H7 (cell line): ENCODE results near the gene HHEX. TPM values are rescaled to one million over a fixed set of nuclear protein-coding genes. Genes with fewer than 3 reads are reported as not detected.
"Not testable (repeated sequence)": the region's sequence is repeated elsewhere in the genome, so short reads cannot be mapped to it uniquely, and the experiment has no call there.

ENCODE experiments used
- DNase-seq: peaks from one replicate; pipeline ENCODE4 v3.0.0; 2012
- H3K27me3 ChIP-seq: 2 replicates; pipeline ENCODE4 v1.6.0; 2011; ENCODE audit warnings: mild to moderate bottlenecking, low read length; ENCODE audit not compliant: control insufficient read depth, insufficient read depth
- H3K36me3 ChIP-seq: replicated peaks from 2 replicates; pipeline ENCODE4 v1.5.1; 2011; ENCODE audit warnings: low read length; ENCODE audit not compliant: control insufficient read depth, insufficient read depth
- H3K4me3 ChIP-seq: 2 replicates; pipeline ENCODE4 v1.5.1; 2011; ENCODE audit warnings: low read depth, mild to moderate bottlenecking, control low read depth, low read length, moderate library complexity; ENCODE audit not compliant: insufficient read depth
- total RNA-seq: library from RNA; depleted of rRNA; stranded (reverse); fragments of >200 nt; shearing (Covaris generic); gene quantifications from 2 replicates; pipeline ENCODE4 v1.2.3, GENCODE V29; 2014; rRNA removed

Gene HHEX
- 7.0 and 7.2 TPM in 2 replicates for total RNA-seq

- DNase-seq = peak; percentile 93
- H3K27me3 ChIP-seq = peaks cover 70% of the 10 kb centered on the region
- H3K36me3 ChIP-seq = no peaks in the 10 kb centered on the region
- peak within 1 kb of the TSS; percentile 57 for H3K4me3 ChIP-seq
Measured at GRCh38 chr10:92689663-92690210, at the start of gene HHEX. TSS of gene HHEX (plus strand) at chr10:92689955. CDS start at chr10:92689987, 32 bp downstream.

GRCh38 chr10:92640107-92640506 is 49.6 kb upstream of the HHEX start:
- no peaks in the 10 kb centered on the region for H3K27me3 ChIP-seq
- H3K36me3 ChIP-seq = peaks cover 9% of the 10 kb centered on the region
- H3K4me3 ChIP-seq = no peak overlapping the region
- no peak for DNase-seq

GRCh38 chr10:92641492-92641891 is 48.3 kb upstream of the HHEX start:
- Histone ChIP-seq H3K4me3 (no peak overlapping the region), H3K27me3 (no peaks in the 10 kb centered on the region), H3K36me3 (peaks cover 8% of the 10 kb centered on the region)
- DNase-seq = no peak

GRCh38 chr10:92644921-92645320 is 44.8 kb upstream of the HHEX start:
- H3K36me3 ChIP-seq = peaks cover 11% of the 10 kb centered on the region
- no peaks in the 10 kb centered on the region for H3K27me3 ChIP-seq
- no peak for DNase-seq
- H3K4me3 ChIP-seq = no peak overlapping the region

DNA sequence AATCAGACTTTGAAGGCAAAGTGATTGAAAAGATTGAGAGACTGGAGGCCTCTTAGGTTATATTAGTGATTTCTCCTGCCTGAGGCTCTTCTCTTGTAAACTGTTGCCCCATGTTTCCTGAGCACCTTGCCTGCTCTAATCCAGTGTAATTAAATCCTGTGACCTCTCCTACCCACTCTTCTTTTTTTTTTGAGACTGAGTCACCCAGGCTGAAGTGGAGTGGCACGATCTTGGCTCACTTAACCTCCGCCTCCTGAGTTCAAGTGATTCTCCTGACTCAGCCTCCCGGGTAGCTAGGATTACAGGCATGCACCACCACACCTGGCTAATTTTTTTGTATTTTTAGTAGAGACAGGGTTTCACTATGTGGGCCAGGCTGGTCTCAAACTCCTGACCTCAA is 38.9 kb upstream of the HHEX start:
- H3K36me3 ChIP-seq = peaks cover 17% of the 10 kb centered on the region
- H3K4me3 ChIP-seq, H3K27me3 ChIP-seq, DNase-seq: not testable (repeated sequence)

DNA sequence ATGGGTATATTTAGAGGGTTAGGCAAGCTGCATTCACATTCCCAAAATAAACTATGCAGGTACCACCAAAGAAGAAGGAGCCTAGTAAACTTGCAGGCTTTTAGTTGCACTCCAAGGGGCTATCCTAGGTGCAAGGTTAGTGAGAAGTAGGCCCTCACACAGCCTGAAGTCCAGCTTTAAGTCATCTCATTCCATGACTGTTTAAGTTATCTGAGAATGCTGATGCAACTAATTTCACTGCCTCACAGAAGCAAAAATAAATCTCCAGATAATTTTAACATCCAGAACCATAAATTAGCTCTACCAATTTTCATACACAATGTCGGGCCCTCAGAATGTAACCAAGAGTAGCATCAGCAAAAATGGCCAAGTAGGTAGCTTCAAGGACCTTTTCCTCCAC is 34.3 kb upstream of the HHEX start:
- H3K36me3 ChIP-seq = peaks cover 8% of the 10 kb centered on the region
- DNase-seq = no peak
- H3K27me3 ChIP-seq = no peaks in the 10 kb centered on the region
- no peak overlapping the region for H3K4me3 ChIP-seq

GRCh38 chr10:92656266-92656961 is 33.3 kb upstream of the HHEX start:
- DNase-seq = no peak
- no peak overlapping the region for H3K4me3 ChIP-seq
- H3K27me3 ChIP-seq = no peaks in the 10 kb centered on the region
- peaks cover 4% of the 10 kb centered on the region for H3K36me3 ChIP-seq

DNA sequence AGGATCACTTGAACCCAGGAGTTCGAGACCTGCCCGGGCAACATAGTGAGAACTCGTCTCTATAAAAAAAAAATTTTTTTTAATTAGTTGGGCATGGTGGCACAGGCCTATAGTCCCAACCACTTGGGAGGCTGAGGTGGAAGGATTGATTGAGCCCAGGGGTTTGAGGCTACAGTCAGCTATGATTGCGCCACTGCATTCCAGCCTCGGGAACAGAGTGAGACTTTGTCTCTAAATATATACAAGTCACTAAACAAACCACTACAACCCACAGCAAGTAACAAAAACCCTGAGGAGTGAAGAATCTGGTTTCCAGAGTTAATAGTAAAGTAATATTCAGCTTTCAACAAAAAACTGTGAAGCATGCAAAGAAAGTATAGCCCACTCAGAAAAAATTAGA is 32.7 kb upstream of the HHEX start:
- Histone ChIP-seq H3K27me3 (no peaks in the 10 kb centered on the region), H3K36me3 (peaks cover 2% of the 10 kb centered on the region), H3K4me3 (no peak overlapping the region)
- DNase-seq = no peak

- Histone ChIP-seq H3K27me3 (no peaks in the 10 kb centered on the region), H3K4me3 (no peak overlapping the region), H3K36me3 (no peaks in the 10 kb centered on the region)
- DNase-seq = no peak
Measured at GRCh38 chr10:92662848-92663247, 26.9 kb upstream of the HHEX start.

DNA sequence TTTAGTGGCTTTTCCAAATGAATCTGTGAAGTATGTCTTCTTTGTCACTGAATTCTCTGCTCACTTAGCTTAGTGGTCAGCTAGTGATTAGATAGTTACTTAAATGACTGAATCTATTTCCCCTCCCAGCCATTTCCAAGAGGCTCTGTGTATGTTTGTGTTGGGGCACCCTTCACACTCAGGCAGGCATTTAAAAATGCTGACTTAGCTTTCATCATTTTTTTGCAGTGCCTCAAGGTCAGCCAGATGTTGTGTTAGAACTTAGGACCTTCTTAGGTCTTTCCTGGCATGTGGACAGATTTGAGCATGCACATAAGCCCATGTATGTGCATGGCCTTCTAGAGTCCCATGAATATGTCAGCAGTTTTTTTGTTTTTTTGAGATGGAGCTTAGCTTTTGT is 25.4 kb upstream of the HHEX start:
- no peaks in the 10 kb centered on the region for H3K36me3 ChIP-seq
- H3K4me3 ChIP-seq = no peak overlapping the region
- no peak for DNase-seq
- no peaks in the 10 kb centered on the region for H3K27me3 ChIP-seq

GRCh38 chr10:92667078-92667477 is 22.7 kb upstream of the HHEX start:
- no peak for DNase-seq
- H3K27me3 ChIP-seq = no peaks in the 10 kb centered on the region
- no peak overlapping the region for H3K4me3 ChIP-seq
- H3K36me3 ChIP-seq = no peaks in the 10 kb centered on the region

DNA sequence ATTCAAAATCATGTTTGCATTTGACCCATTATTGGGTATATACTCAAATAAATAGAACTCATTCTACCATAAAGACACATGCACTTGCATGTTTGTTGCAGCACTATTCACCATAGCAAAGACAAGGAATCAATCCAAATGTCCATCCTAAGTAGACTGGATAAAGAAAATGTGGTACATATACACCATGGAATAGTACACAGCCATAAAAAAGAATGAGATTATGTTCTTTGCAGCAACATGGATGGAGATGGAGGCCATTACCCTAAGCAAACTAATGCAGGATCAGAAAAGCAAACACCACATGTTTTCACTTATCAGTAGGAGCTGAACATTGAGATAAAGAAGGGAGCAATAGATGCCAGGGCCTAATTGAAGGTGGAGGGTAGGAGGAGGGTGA is 12.0 kb upstream of the HHEX start:
- DNase-seq = no peak
- Histone ChIP-seq H3K36me3 (no peaks in the 10 kb centered on the region), H3K4me3 (no peak overlapping the region), H3K27me3 (no peaks in the 10 kb centered on the region)

DNA sequence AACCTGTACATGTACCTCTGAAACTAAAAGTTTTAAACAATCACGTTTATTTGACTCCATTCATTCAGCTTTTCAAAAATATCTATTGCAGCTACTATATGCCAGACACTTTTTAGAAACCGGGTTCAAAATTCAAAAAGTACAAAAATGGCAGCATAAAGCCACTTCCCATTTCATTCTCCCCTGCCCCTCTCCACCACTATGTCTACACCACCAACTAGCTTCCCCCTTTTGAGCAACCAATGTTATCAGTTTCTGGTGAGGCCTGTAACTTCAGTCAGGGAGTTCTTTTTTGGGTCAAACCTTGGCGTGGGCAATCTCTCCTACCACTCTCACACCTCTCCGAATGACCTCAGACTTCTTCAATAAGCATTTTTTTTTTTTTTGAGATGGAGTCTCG is 11.5 kb upstream of the HHEX start:
- Histone ChIP-seq H3K27me3 (no peaks in the 10 kb centered on the region), H3K4me3 (no peak overlapping the region), H3K36me3 (no peaks in the 10 kb centered on the region)
- no peak for DNase-seq

DNA sequence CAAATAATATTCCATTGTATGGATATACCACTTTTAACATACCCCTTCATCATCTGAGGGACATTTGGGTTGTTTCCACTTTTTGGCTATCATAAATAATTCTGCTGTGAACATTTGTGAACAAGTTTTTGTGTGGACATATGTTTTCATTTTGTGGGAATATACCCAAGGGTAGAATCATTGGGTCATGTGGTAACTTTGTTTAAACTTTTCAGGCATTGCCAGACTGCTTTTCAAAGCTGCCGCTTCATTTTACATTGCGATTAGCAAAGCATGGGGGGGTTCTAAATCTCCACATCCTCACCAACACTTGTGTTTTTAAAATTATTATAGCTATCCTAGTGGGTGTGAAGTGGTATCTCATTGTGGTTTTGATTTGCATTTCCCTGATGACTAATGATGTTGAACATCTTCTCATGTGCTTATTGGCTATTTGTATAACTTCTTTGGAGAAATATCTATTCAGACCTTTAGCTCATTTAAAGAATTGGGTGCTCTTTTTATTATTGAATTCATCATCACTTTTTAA is 8.4 kb upstream of the HHEX start:
- Histone ChIP-seq H3K4me3 (no peak overlapping the region), H3K27me3 (no peaks in the 10 kb centered on the region; the same call in 1 of the 2 replicates), H3K36me3 (no peaks in the 10 kb centered on the region)
- no peak for DNase-seq

DNA sequence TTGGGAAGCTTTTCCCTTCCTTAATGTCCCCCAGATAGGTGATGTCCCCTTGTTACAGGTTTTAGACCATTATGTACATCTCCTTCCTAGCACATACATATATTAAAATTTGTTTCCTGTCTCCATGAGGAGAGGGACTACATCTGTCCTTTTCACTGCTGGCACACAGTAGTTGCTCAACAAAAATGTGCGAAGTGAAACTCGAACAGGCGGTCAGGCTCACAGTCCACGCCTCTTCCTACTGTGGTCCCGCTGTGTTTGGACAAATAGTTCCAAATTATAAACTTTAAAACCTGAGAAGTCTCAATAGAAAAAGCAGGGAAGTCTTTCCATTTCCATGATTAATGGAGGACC is 1.2 kb upstream of the HHEX start:
- Histone ChIP-seq H3K4me3 (peak overlapping the region; percentile 51), H3K36me3 (no peaks in the 10 kb centered on the region), H3K27me3 (peaks cover 58% of the 10 kb centered on the region)
- no peak for DNase-seq
